ENCODE results near the gene LMO4. TPM values are rescaled to one million over a fixed set of nuclear protein-coding genes. Genes with fewer than 3 reads are reported as not detected.
A peak's percentile ranks its signal among the peaks of the same experiment; 100 is the strongest.

Gene LMO4
- total and polyA plus RNA-seq, 12 donors: 19.8 to 60.5 (median 27.7) TPM

GRCh38 chr1:87284456-87285240 is 44.0 kb upstream of the LMO4 start:
- WGBS, 2 donors: 68 to 69% methylated on average over 13 of the region's 13 CpGs
- TF ChIP-seq CTCF (IDR thresholded peaks at IDR 0.05): no peak
- no peak for ATAC-seq
- no peak for DNase-seq
- intact Hi-C loops (cut with DNase I): loop anchor here in 5 of 10 donors (5.0 to 10.0 kb wide), 4 partner anchors 130 to 152 kb away; no protein-coding TSS in a partner anchor
- peaks cover 0 to 13% (median 4%) of the 10 kb centered on the region in 9 donors for H3K4me1 ChIP-seq
- H3K27ac ChIP-seq: no peak overlapping the region
- no peaks in the 10 kb centered on the region for H3K9me3 ChIP-seq
- H3K36me3 ChIP-seq: no peaks in the 10 kb centered on the region
- H3K27me3 ChIP-seq: no peaks in the 10 kb centered on the region
- no peak overlapping the region for H3K4me3 ChIP-seq

GRCh38 chr1:87291107-87291506 is 37.6 kb upstream of the LMO4 start:
- no peak overlapping the region for H3K4me3 ChIP-seq
- H3K27ac ChIP-seq: no peak overlapping the region
- DNase-seq: no peak
- H3K36me3 ChIP-seq: no peaks in the 10 kb centered on the region
- no peaks in the 10 kb centered on the region for H3K4me1 ChIP-seq
- peaks cover 0 to 2% (median 0%) of the 10 kb centered on the region in 7 donors for H3K27me3 ChIP-seq
- no peak for ATAC-seq
- whole genome bisulfite sequencing, 2 donors: 57 to 61% methylated on average over 1 of the region's 1 CpG
- H3K9me3 ChIP-seq: no peaks in the 10 kb centered on the region
- intact Hi-C loops (cut with DNase I): loop anchor here in 9 of 10 donors (5.0 to 10.0 kb wide), 9 partner anchors 159 to 1014 kb away; no protein-coding TSS in a partner anchor
- no peak for TF ChIP-seq CTCF (IDR thresholded peaks at IDR 0.05)

- TF ChIP-seq CTCF (IDR thresholded peaks at IDR 0.05): peak; percentile 56 to 88 (median 78)
- no peak overlapping the region for H3K27ac ChIP-seq
- peak in 1 of 2 donors; percentile 66 for DNase-seq
- intact Hi-C loops (cut with DNase I): loop anchor here in 9 of 10 donors (2.0 to 10.0 kb wide), 10 partner anchors 161 to 1012 kb away; no protein-coding TSS in a partner anchor
- 42 to 45% methylated on average over 9 of the region's 9 CpGs for WGBS, 2 donors
- H3K27me3 ChIP-seq: peaks cover 0 to 2% (median 0%) of the 10 kb centered on the region in 7 donors
- H3K4me1 ChIP-seq: no peaks in the 10 kb centered on the region
- ATAC-seq: peak in 4 of 8 donors; percentile 42 to 75 (median 62)
- H3K9me3 ChIP-seq: no peaks in the 10 kb centered on the region
- no peaks in the 10 kb centered on the region for H3K36me3 ChIP-seq
- H3K4me3 ChIP-seq: no peak overlapping the region
These were observed 35.8 kb upstream of the LMO4 start for GRCh38 chr1:87292684-87293493.

GRCh38 chr1:87294633-87295032 is 34.0 kb upstream of the LMO4 start:
- no peak for DNase-seq
- intact Hi-C loops (cut with DNase I): loop anchor here in 9 of 10 donors (5.0 to 10.0 kb wide), 9 partner anchors 162 to 1010 kb away; no protein-coding TSS in a partner anchor
- Histone ChIP-seq H3K4me3 (no peak overlapping the region), H3K36me3 (no peaks in the 10 kb centered on the region), H3K4me1 (no peaks in the 10 kb centered on the region), H3K27ac (no peak overlapping the region), H3K9me3 (no peaks in the 10 kb centered on the region), H3K27me3 (peaks cover 0 to 2% (median 0%) of the 10 kb centered on the region in 7 donors)
- ATAC-seq: no peak
- no peak for TF ChIP-seq CTCF (IDR thresholded peaks at IDR 0.05)
- WGBS, 2 donors: 82 to 84% methylated on average over 5 of the region's 5 CpGs
